Measurements from ENCODE around the gene AUTS2. TPM values are rescaled to one million over a fixed set of nuclear protein-coding genes. Genes with fewer than 3 reads are reported as not detected.

The AUTS2 gene
- total RNA-seq, 1 donor from 2014 or later = 53.0 TPM

- no peak overlapping the region for H3K4me3 ChIP-seq
- no peaks in the 10 kb centered on the region for H3K36me3 ChIP-seq
- no peak for DNase-seq (ENCODE audit: extremely low spot score in 2 of 2)
- TF ChIP-seq CTCF (IDR thresholded peaks at IDR 0.05) (no peak), POLR2A (IDR thresholded peaks at IDR 0.05) (no peak), POLR2AphosphoS5 (IDR thresholded peaks at IDR 0.05; ENCODE audit: insufficient read depth in 1 of 2, low read depth in 1 of 2) (no peak)
- H3K9me3 ChIP-seq = no peaks in the 10 kb centered on the region
- no peak overlapping the region for H3K27ac ChIP-seq
- intact Hi-C loops (cut with DNase I) = no loop called here
- no peaks in the 10 kb centered on the region for H3K27me3 ChIP-seq
- no peaks in the 10 kb centered on the region for H3K4me1 ChIP-seq
Measured at GRCh38 chr7:69920797-69921196, 322.5 kb downstream of the AUTS2 start.

- TF ChIP-seq POLR2AphosphoS5 (IDR thresholded peaks at IDR 0.05; ENCODE audit: insufficient read depth in 1 of 2, low read depth in 1 of 2) = no peak
- TF ChIP-seq CTCF (IDR thresholded peaks at IDR 0.05) = no peak
- TF ChIP-seq POLR2A (IDR thresholded peaks at IDR 0.05) = no peak
- intact Hi-C loops (cut with DNase I) = no loop called here
Measured at GRCh38 chr7:69922026-69922803, 323.9 kb downstream of the AUTS2 start.

GRCh38 chr7:69927461-69927860 is 329.2 kb downstream of the AUTS2 start:
- Histone ChIP-seq H3K9me3 (no peaks in the 10 kb centered on the region), H3K4me1 (no peaks in the 10 kb centered on the region), H3K36me3 (no peaks in the 10 kb centered on the region), H3K27ac (no peak overlapping the region), H3K27me3 (no peaks in the 10 kb centered on the region), H3K4me3 (no peak overlapping the region)
- DNase-seq (ENCODE audit: extremely low spot score in 2 of 2) = no peak
- intact Hi-C loops (cut with DNase I) = no loop called here
- TF ChIP-seq POLR2A (IDR thresholded peaks at IDR 0.05) (no peak), CTCF (IDR thresholded peaks at IDR 0.05) (no peak), POLR2AphosphoS5 (IDR thresholded peaks at IDR 0.05; ENCODE audit: insufficient read depth in 1 of 2, low read depth in 1 of 2) (no peak)

More at GRCh38 chr7:69922026-69922803, 323.9 kb downstream of the AUTS2 start:
- Histone ChIP-seq H3K4me3 (no peak overlapping the region), H3K4me1 (no peaks in the 10 kb centered on the region), H3K27me3 (no peaks in the 10 kb centered on the region), H3K27ac (no peak overlapping the region), H3K9me3 (no peaks in the 10 kb centered on the region), H3K36me3 (no peaks in the 10 kb centered on the region)
- no peak for DNase-seq (ENCODE audit: extremely low spot score in 2 of 2)

GRCh38 chr7:69928621-69929020 is 330.3 kb downstream of the AUTS2 start:
- Histone ChIP-seq H3K9me3 (no peaks in the 10 kb centered on the region), H3K27me3 (no peaks in the 10 kb centered on the region), H3K4me3 (no peak overlapping the region), H3K36me3 (no peaks in the 10 kb centered on the region), H3K27ac (no peak overlapping the region), H3K4me1 (no peaks in the 10 kb centered on the region)
- intact Hi-C loops (cut with DNase I) = no loop called here
- TF ChIP-seq CTCF (IDR thresholded peaks at IDR 0.05) (no peak), POLR2AphosphoS5 (IDR thresholded peaks at IDR 0.05; ENCODE audit: insufficient read depth in 1 of 2, low read depth in 1 of 2) (no peak), POLR2A (IDR thresholded peaks at IDR 0.05) (no peak)
- DNase-seq (ENCODE audit: extremely low spot score in 2 of 2) = no peak

- H3K36me3 ChIP-seq = no peaks in the 10 kb centered on the region
- H3K27me3 ChIP-seq = no peaks in the 10 kb centered on the region
- intact Hi-C loops (cut with DNase I) = no loop called here
- no peak overlapping the region for H3K4me3 ChIP-seq
- no peak for DNase-seq (ENCODE audit: extremely low spot score in 2 of 2)
- TF ChIP-seq CTCF (IDR thresholded peaks at IDR 0.05) (no peak), POLR2AphosphoS5 (IDR thresholded peaks at IDR 0.05; ENCODE audit: insufficient read depth in 1 of 2, low read depth in 1 of 2) (no peak), POLR2A (IDR thresholded peaks at IDR 0.05) (no peak)
- H3K4me1 ChIP-seq = no peaks in the 10 kb centered on the region
- H3K27ac ChIP-seq = no peak overlapping the region
- H3K9me3 ChIP-seq = no peaks in the 10 kb centered on the region
Measured at GRCh38 chr7:69929622-69930021, 331.3 kb downstream of the AUTS2 start.

Data from vagina (tissue), 2 donors.